Prostate gland (tissue), 2 donors: ENCODE data around the gene ANKRD55.
"Not testable (repeated sequence)": the region's sequence is repeated elsewhere in the genome, so short reads cannot be mapped to it uniquely, and the experiment has no call there.

Experiments used
- POLR2AphosphoS5 ChIP-seq: sonication (generic); formaldehyde crosslinking; IDR thresholded peaks from one replicate; pipeline ENCODE4 v1.6.1; 2017; ENCODE audit warnings: antibody characterized with exemption
- TF ChIP-seq, protein P1 (sequence below), 4 experiments: fragments of 200-600 bp in 2 of 4; fragments of 450-650 bp in 2 of 4; sonication (generic) in 2 of 4; IDR thresholded peaks; 1 replicate in 3 of 4; 2 replicates in 1 of 4; pipeline ENCODE4 v1.5.1; 2016 to 2019; ENCODE audit warnings: antibody characterized with exemption in 4 of 4, mild to moderate bottlenecking in 2 of 4, moderate library complexity in 2 of 4

GRCh38 chr5:56249085-56249484 is 16.0 kb upstream of the ANKRD55 start:
- TF ChIP-seq POLR2AphosphoS5, result not testable (repeated sequence)
- TF ChIP-seq, protein P1, sequence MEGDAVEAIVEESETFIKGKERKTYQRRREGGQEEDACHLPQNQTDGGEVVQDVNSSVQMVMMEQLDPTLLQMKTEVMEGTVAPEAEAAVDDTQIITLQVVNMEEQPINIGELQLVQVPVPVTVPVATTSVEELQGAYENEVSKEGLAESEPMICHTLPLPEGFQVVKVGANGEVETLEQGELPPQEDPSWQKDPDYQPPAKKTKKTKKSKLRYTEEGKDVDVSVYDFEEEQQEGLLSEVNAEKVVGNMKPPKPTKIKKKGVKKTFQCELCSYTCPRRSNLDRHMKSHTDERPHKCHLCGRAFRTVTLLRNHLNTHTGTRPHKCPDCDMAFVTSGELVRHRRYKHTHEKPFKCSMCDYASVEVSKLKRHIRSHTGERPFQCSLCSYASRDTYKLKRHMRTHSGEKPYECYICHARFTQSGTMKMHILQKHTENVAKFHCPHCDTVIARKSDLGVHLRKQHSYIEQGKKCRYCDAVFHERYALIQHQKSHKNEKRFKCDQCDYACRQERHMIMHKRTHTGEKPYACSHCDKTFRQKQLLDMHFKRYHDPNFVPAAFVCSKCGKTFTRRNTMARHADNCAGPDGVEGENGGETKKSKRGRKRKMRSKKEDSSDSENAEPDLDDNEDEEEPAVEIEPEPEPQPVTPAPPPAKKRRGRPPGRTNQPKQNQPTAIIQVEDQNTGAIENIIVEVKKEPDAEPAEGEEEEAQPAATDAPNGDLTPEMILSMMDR (IDR thresholded peaks at IDR 0.05), result not testable (repeated sequence)
